HG02852 (cell line): ENCODE results near the gene GATA6.

ENCODE experiments used
- ATAC-seq: cut with Tn5 transposase; IDR thresholded peaks from one replicate; pipeline ENCODE4 v1.9.1; 2021; ENCODE audit warnings: mild to moderate bottlenecking, moderate library complexity; ENCODE audit not compliant: unreplicated experiment

The GATA6 gene

DNA sequence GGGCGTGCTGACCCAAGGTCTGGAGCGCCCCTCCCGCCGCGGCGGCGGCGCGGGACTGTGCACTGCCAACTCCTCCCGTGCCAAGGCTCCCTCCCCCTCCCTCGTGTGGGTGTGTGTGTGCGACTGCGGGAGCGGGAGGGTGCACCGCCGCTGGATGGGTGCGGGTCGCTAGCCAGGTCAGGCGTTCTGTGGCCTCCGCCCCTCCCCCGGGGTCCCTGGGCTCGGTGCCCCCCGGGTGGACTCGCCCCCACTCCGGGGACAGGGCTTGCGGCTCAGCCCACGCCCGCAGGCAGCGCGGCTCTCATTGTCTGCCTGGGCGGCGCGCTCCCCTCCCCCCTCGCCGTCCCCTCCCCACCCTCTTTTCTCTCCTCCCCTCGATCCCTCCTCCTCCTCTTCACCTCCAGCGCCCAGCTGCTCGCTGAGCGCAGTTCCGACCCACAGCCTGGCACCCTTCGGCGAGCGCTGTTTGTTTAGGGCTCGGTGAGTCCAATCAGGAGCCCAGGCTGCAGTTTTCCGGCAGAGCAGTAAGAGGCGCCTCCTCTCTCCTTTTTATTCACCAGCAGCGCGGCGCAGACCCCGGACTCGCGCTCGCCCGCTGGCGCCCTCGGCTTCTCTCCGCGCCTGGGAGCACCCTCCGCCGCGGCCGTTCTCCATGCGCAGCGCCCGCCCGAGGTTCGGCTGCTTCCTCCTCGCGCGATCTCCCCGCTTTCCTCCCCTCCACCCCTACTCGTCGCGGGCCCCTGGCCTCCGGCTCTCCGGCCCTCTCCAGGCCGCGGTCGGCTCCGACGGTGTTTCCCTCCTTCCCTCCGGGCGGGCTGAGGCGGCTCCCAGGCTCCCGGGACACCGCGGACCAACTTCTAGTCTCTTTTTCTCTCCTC lies at the start of gene GATA6:
GATA6 (plus strand) TSS at position 579 of the 878 bp plus-strand sequence. CDS start 1,556 bp downstream, outside the sequence.
- no peak for ATAC-seq

GRCh38 chr18:22124970-22125369 lies 44.4 kb upstream of the GATA6 start:
- ATAC-seq: no peak

- ATAC-seq: no peak
These were observed 40.4 kb upstream of the GATA6 start for GRCh38 chr18:22128954-22129353.

- ATAC-seq: no peak
These were observed 39.6 kb upstream of the GATA6 start for GRCh38 chr18:22129778-22130177.

GRCh38 chr18:22132258-22132657 lies 37.1 kb upstream of the GATA6 start:
- no peak for ATAC-seq

DNA sequence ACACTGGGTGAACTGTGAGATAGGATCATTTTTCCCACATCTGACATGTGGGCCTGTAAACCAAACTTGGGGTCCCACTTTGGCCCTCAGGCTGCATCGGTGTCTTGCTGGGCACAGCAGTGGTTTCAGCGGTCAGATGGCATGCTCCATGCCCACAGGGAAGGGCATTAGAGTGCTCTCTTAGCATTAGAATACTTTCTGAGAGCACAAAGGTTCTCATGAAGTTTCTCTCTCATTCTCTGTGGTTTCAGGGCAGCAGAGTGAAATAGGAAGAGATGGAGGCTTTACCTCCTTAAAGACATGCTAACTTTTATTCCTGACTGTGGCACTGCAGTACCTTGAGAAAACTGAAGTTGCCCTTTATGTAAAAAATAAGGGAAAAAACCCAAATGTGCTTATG lies 36.6 kb upstream of the GATA6 start:
- ATAC-seq: no peak

GRCh38 chr18:22136395-22136794 lies 33.0 kb upstream of the GATA6 start:
- no peak for ATAC-seq

DNA sequence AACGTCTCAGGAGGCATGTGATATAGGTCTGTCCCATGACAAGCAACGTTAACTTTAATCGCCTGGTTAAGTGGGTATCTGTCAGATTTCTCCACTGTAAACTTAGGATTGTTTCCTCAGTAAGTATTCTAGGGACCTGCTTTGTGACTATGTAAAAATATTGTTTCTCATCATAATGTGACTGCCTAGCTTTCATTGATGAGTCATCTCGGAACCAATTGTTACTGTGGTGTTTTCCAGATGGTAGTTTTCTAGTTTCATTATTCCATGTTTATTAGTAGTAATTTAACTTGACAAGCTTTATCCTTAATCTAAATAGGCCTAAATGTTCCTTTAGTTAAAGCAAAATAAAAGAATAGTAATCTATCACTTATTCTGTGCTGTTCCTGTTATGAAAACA lies 28.2 kb upstream of the GATA6 start:
- no peak for ATAC-seq

- ATAC-seq: no peak
These were observed 25.7 kb upstream of the GATA6 start for GRCh38 chr18:22143347-22144340.

DNA sequence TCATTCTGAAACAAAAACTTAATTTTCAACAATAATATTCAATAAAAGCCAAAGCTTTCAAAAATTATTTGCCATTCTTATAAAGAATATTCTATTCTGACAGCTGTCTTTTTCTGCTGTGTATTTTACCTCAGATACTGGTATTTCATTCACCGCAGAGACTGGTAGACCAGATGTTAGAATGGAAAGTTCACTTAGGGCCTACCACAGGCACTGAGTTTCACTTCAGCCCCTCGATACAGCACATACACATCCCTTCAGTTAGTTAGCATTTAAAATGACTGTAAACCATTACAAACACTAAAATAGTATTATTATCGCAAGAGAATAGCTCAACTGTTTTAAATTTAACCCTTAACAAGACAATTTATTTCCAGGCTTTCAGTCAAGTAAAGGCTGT lies 24.2 kb upstream of the GATA6 start:
- ATAC-seq: no peak

DNA sequence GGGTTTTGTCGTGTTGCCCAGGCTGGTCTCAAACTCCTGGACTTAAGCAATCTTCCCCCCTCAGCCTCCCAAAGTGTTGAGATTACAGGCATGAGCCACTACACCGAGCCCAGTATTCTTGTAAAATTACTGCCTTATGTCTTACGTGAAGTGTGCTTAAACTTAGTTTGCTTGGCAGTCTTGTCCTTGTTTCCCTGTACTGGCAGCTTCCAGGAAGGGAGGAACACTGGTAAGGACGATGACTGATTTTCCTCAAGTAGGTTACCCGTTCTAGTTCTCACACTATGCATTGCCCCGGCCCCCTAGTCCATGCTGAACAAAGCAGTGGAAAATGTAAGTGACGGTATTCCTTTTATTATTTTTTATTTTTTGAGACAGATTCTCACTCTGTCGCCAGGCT lies 19.7 kb upstream of the GATA6 start:
- no peak for ATAC-seq

GRCh38 chr18:22152093-22152492 lies 17.3 kb upstream of the GATA6 start:
- ATAC-seq: no peak

- no peak for ATAC-seq
These were observed 16.0 kb upstream of the GATA6 start for GRCh38 chr18:22153428-22153827.

GRCh38 chr18:22155584-22155983 lies 13.8 kb upstream of the GATA6 start:
- ATAC-seq: no peak

GRCh38 chr18:22159014-22159413 lies 10.4 kb upstream of the GATA6 start:
- ATAC-seq: no peak

DNA sequence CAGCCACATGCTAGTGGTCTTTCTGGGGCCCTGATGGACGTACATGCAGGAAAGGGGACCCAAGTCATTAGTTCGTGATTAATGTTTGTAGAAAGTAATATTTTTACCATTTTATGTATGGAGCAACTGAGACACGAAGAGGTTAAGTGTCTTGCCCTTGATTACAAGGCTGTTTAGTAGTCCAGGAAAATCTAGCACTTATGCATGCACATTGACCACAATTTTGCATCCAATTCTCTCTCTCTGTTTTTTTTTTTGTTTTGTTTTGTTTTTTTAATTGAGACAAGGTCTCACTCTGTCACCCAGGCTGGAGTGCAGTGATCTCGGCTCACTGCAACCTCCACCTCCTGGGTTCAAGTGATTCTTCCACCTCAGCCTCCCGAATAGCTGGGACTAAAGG lies 8.3 kb upstream of the GATA6 start:
- no peak for ATAC-seq

DNA sequence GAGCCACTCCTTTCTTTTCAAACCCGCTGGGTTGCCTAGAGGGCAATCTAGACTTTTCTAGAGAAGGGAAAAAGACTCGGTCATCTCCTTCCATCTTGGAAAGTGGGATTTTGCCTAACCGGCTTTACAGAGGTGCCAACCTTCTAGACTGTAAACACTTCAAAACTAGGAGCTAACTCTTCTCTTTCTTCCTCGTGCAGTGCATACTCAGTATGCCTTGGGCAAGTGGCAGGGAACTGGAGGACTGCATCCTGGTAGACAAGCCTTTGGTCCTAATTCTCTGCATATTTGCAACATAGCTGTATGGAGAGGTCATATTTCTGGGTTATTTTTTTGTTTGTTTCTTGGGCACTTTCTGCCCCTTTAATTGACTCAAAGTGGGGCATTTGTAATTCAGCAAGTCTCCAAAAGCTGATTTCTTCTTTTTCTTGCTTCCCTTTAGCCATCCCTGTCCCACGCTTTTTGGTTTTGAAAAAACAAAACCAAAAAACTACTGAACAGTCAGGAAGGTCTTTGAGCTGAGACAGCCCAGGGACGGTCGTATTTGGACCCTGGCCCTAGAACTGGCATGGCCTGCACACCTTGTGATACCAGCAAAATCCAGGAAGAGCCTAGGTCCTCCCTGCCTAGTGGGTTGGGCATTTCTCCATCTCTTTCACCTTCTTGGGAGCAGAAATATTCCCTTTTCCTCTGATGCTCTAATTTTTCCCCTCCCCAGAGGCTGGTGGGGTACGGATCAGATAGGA lies 5.8 kb upstream of the GATA6 start:
- no peak for ATAC-seq

DNA sequence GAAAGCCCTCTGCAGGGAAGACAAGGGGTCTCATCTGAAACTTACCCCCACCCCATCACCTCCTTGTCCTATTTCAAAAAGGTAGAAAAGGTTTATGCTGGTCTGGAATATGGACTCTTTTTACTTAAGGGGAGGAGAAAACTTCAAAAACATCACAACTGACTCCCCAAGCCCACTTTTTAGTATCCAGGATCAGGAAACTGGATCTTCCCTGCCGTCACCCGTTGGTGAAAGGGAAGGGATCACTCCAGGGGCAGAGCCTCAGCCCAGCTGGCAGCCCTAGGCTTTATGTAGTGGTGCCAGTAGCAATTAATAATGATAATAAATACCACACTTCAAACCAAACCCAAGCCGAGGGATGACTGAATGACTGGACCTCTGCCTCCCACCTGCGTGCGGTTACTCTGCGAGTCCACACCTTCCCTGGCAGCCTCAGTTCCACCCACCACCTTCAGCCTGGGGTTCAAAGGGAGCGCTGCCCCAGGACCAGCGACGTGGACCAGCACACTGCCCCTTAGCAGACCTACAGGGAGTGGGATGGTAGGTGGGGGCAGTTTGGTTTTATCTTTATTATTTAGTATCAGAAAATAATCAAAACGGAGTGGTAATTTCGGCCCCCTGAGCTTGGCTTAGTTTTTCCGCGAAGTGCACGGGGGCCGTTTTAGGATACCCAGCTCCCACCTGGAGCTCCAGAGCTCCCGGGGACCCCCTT lies 4.9 kb upstream of the GATA6 start:
- ATAC-seq: no peak

- ATAC-seq: no peak
These were observed 4.3 kb upstream of the GATA6 start for GRCh38 chr18:22165049-22165602.

DNA sequence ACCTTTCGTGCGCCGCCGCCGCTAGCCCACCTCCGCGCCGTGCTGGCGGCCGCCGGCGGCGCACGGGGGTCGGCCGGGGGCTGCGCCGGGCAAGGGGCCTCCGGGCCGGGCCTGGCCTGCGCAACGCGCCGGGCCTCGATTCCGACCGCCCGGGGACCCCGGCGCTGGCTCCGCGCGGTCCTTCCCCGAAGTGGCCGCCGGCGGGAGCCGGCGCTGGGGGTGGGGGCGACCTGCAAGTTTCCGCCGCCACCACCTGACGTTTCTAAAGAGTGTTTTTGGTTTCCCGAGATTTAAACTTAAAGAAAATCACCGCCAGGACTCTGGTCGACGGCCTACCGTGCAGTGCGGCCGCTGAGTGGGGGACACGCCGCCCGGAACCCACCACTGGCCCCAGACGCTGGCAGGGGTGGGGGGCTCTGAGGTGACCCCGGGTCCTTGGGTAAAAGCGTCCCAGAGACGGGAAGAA lies 3.8 kb upstream of the GATA6 start:
- ATAC-seq: no peak
